SK-N-SH (cell line): ENCODE data around the gene DRC3. TPM values are rescaled to one million over a fixed set of nuclear protein-coding genes. Genes with fewer than 3 reads are reported as not detected.

Experiments used
- polyA plus RNA-seq, 3 experiments: library from polyadenylated mRNA; depleted of rRNA; stranded (reverse); fragments of >200 nt; gene quantifications; 2 replicates each; pipeline ENCODE4 v1.2.3, GENCODE V29; 2012

Gene DRC3
- polyA plus RNA-seq, 1 of the 3 experiments (the other 2 are of a cell fraction), result 3.6 TPM

Other genes starting within 250 kb of the DRC3 start
- 15.9 and 20.4 TPM in 2 replicates for gene SREBF1, start 135.9 kb upstream of the DRC3 start, polyA plus RNA-seq (2012; rRNA removed)
- 85.4 and 91.7 TPM in 2 replicates for gene TOM1L2, start 462 bp upstream of the DRC3 start, polyA plus RNA-seq (2012; rRNA removed)
- gene ATPAF2, start 66.3 kb downstream of the DRC3 start, polyA plus RNA-seq (2012; rRNA removed), result 17.0 and 20.8 TPM in 2 replicates
- 4.3 and 4.4 TPM in 2 replicates for gene GID4, start 66.5 kb downstream of the DRC3 start, polyA plus RNA-seq (2012; rRNA removed)
- 39.9 and 43.9 TPM in 2 replicates for gene DRG2, start 115.1 kb downstream of the DRC3 start, polyA plus RNA-seq (2012; rRNA removed)
- 0.15 and 0.43 TPM in 2 replicates for gene MYO15A, start 135.9 kb downstream of the DRC3 start, polyA plus RNA-seq (2012; rRNA removed)
- gene ALKBH5, start 211.0 kb downstream of the DRC3 start, polyA plus RNA-seq (2012; rRNA removed), result 41.0 and 42.9 TPM in 2 replicates